Measurements from ENCODE around the gene HRH2. TPM values are rescaled to one million over a fixed set of nuclear protein-coding genes. Genes with fewer than 3 reads are reported as not detected.

The HRH2 gene
- total RNA-seq, 4 donors from 2014 or later, result 1.7 to 6.1 (median 2.6) TPM

GRCh38 chr5:175652741-175653663 lies 4.9 kb upstream of the HRH2 start:
- 62 to 63% methylated on average over 7 to 10 of the region's 11 CpGs for WGBS, 2 donors (ENCODE audit: low coverage in 1 of 2)
- Histone ChIP-seq H3K4me1 (peaks cover 0 to 9% (median 0%) of the 10 kb centered on the region in 3 donors), H3K27me3 (peaks cover 21% of the 10 kb centered on the region), H3K27ac (no peak overlapping the region), H3K36me3 (no peaks in the 10 kb centered on the region), H3K4me3 (no peak overlapping the region), H3K9me3 (peaks cover 0 to 21% (median 0%) of the 10 kb centered on the region in 3 donors)
- TF ChIP-seq EP300 (IDR thresholded peaks at IDR 0.05), result no peak
- no peak for ATAC-seq

GRCh38 chr5:175653763-175654162 lies 4.1 kb upstream of the HRH2 start:
- Histone ChIP-seq H3K27me3 (peaks cover 28% of the 10 kb centered on the region), H3K36me3 (no peaks in the 10 kb centered on the region), H3K4me3 (no peak overlapping the region), H3K27ac (no peak overlapping the region), H3K9me3 (peaks cover 0 to 21% (median 0%) of the 10 kb centered on the region in 3 donors), H3K4me1 (peaks cover 0 to 16% (median 0%) of the 10 kb centered on the region in 3 donors)
- no peak for ATAC-seq
- TF ChIP-seq POLR2A (IDR thresholded peaks at IDR 0.05), result no peak
- TF ChIP-seq CTCF (IDR thresholded peaks at IDR 0.05), result no peak
- no peak for TF ChIP-seq EP300 (IDR thresholded peaks at IDR 0.05)
- TF ChIP-seq POLR2AphosphoS5 (IDR thresholded peaks at IDR 0.05), result no peak
- WGBS, 2 donors (ENCODE audit: low coverage in 1 of 2), result 82 to 89% methylated on average over 4 of the region's 4 CpGs

GRCh38 chr5:175654339-175654738 lies 3.5 kb upstream of the HRH2 start:
- peaks cover 33% of the 10 kb centered on the region for H3K27me3 ChIP-seq
- no peak overlapping the region for H3K27ac ChIP-seq
- H3K36me3 ChIP-seq, result no peaks in the 10 kb centered on the region
- H3K4me3 ChIP-seq, result no peak overlapping the region
- TF ChIP-seq EP300 (IDR thresholded peaks at IDR 0.05) (no peak), POLR2A (IDR thresholded peaks at IDR 0.05) (no peak), POLR2AphosphoS5 (IDR thresholded peaks at IDR 0.05) (no peak), CTCF (IDR thresholded peaks at IDR 0.05) (no peak)
- H3K9me3 ChIP-seq, result peaks cover 0 to 20% (median 0%) of the 10 kb centered on the region in 3 donors
- H3K4me1 ChIP-seq, result peaks cover 0 to 19% (median 0%) of the 10 kb centered on the region in 3 donors
- 90 to 92% methylated on average over 2 to 3 of the region's 7 CpGs for WGBS, 2 donors (ENCODE audit: low coverage in 1 of 2)
- no peak for ATAC-seq

GRCh38 chr5:175654807-175655206 lies 3.1 kb upstream of the HRH2 start:
- TF ChIP-seq EP300 (IDR thresholded peaks at IDR 0.05) (no peak), POLR2AphosphoS5 (IDR thresholded peaks at IDR 0.05) (no peak), POLR2A (IDR thresholded peaks at IDR 0.05) (no peak), CTCF (IDR thresholded peaks at IDR 0.05) (no peak)
- peaks cover 0 to 19% (median 0%) of the 10 kb centered on the region in 3 donors for H3K4me1 ChIP-seq
- no peak for ATAC-seq
- 76% methylated on average over 7 of the region's 8 CpGs; no CpG with 5 or more reads in 1 of the 2 donors for WGBS, 2 donors (ENCODE audit: low coverage in 1 of 2)
- H3K27me3 ChIP-seq, result peaks cover 38% of the 10 kb centered on the region
- H3K9me3 ChIP-seq, result peaks cover 0 to 15% (median 0%) of the 10 kb centered on the region in 3 donors
- no peak overlapping the region for H3K4me3 ChIP-seq
- no peak overlapping the region for H3K27ac ChIP-seq
- no peaks in the 10 kb centered on the region for H3K36me3 ChIP-seq

- ATAC-seq, result no peak
- 53 to 81% methylated on average over 2 of the region's 2 CpGs for WGBS, 2 donors (ENCODE audit: low coverage in 1 of 2)
- Histone ChIP-seq H3K27ac (no peak overlapping the region), H3K4me3 (no peak overlapping the region), H3K9me3 (peaks cover 0 to 9% (median 0%) of the 10 kb centered on the region in 3 donors), H3K36me3 (no peaks in the 10 kb centered on the region), H3K27me3 (peaks cover 44% of the 10 kb centered on the region), H3K4me1 (peaks cover 0 to 19% (median 0%) of the 10 kb centered on the region in 3 donors)
- TF ChIP-seq POLR2A (IDR thresholded peaks at IDR 0.05) (no peak), CTCF (IDR thresholded peaks at IDR 0.05) (no peak), EP300 (IDR thresholded peaks at IDR 0.05) (no peak), POLR2AphosphoS5 (IDR thresholded peaks at IDR 0.05) (no peak)
Observed at GRCh38 chr5:175655411-175655810, 2.5 kb upstream of the HRH2 start.
